Loucy (cell line): Measurements from ENCODE around the gene TMEM131.

Experiments
- H2AFZ ChIP-seq: fragments of 200-600 bp; sonication (generic); 2 replicates; pipeline ENCODE4 v1.6.0; 2016; ENCODE audit warnings: antibody characterized with exemption, mild to moderate bottlenecking, low read length, moderate library complexity
- H3F3A ChIP-seq: fragments of 200-600 bp; 2 replicates; pipeline ENCODE4 v1.6.0; 2016; ENCODE audit warnings: antibody characterized with exemption, low read depth, mild to moderate bottlenecking
- H3K27me3 ChIP-seq: fragments of 200-600 bp; sonication (generic); 2 replicates; pipeline ENCODE4 v1.6.1; 2014; ENCODE audit warnings: low read length, mild to moderate bottlenecking; ENCODE audit not compliant: insufficient read depth, poor library complexity, severe bottlenecking
- H3K36me3 ChIP-seq: fragments of 200-600 bp; sonication (generic); 2 replicates; pipeline ENCODE4 v1.6.1; 2016; ENCODE audit warnings: low read length; ENCODE audit not compliant: insufficient read depth
- H3K4me1 ChIP-seq: fragments of 200-600 bp; sonication (generic); 2 replicates; pipeline ENCODE4 v1.5.1; 2014; ENCODE audit warnings: low read length, mild to moderate bottlenecking; ENCODE audit not compliant: insufficient read depth, poor library complexity, severe bottlenecking
- H3K4me2 ChIP-seq: fragments of 200-600 bp; sonication (generic); 2 replicates; pipeline ENCODE4 v1.6.0; 2014; ENCODE audit warnings: antibody characterized with exemption, low read length, low read depth, mild to moderate bottlenecking; ENCODE audit not compliant: poor library complexity, severe bottlenecking
- H3K4me3 ChIP-seq: fragments of 200-600 bp; sonication (generic); 2 replicates; pipeline ENCODE4 v1.5.1; 2014; ENCODE audit warnings: low read length, mild to moderate bottlenecking, mixed read lengths; ENCODE audit not compliant: poor library complexity, severe bottlenecking
- H3K79me2 ChIP-seq: fragments of 200-600 bp; sonication (generic); 2 replicates; pipeline ENCODE4 v1.6.1; 2014; ENCODE audit warnings: low read length; ENCODE audit not compliant: insufficient read depth
- H3K9ac ChIP-seq: fragments of 200-600 bp; sonication (generic); 2 replicates; pipeline ENCODE4 v1.6.0; 2014; ENCODE audit warnings: mild to moderate bottlenecking, low read depth, low read length, moderate library complexity; ENCODE audit not compliant: poor library complexity, severe bottlenecking
- H3K9me2 ChIP-seq: fragments of 200-600 bp; sonication (generic); replicated peaks from 2 replicates; pipeline ENCODE4 v1.6.1; 2016; ENCODE audit warnings: low read depth, low read length, mixed read lengths
- H3K9me3 ChIP-seq: fragments of 200-600 bp; sonication (generic); 2 replicates; pipeline ENCODE4 v1.6.1; 2014; ENCODE audit warnings: mild to moderate bottlenecking, antibody characterized with exemption, low read length, low read depth; ENCODE audit not compliant: insufficient read depth
- H4K20me1 ChIP-seq: fragments of 200-600 bp; sonication (generic); 2 replicates; pipeline ENCODE4 v1.6.0; 2014; ENCODE audit warnings: antibody characterized with exemption, low read length, mild to moderate bottlenecking; ENCODE audit not compliant: insufficient read depth, poor library complexity, severe bottlenecking
- CTCF ChIP-seq: fragments of 200-600 bp; sonication (generic); conservative IDR thresholded peaks from 2 replicates; pipeline ENCODE4 v1.5.1; 2014; ENCODE audit warnings: mild to moderate bottlenecking, antibody characterized with exemption, low read length
- EZH2phosphoT487 ChIP-seq: fragments of 200-600 bp; IDR thresholded peaks from 2 replicates; pipeline ENCODE4 v1.6.1; 2018; ENCODE audit warnings: antibody characterized with exemption, mild to moderate bottlenecking, moderate library complexity, borderline replicate concordance

TMEM131 gene

DNA sequence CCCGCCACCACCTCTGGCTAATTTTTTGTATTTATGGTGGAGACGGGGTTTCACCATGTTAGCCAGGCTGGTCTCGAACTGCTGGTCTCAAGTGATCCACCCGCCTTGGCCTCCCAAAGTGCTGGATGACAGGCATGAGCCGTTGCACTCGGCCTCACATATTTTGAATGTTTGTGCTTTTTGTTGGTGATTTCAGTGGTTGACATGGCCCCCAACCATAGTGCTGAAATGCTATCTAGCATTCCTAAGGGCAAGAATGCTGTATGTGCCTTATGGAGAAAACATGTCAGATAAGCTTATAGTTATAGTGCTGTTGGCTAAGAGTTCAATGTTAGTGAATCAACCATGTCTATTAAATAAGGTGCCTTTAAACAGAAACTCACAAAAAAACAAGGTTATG lies 273.5 kb downstream of the TMEM131 start:
- H3K4me1 ChIP-seq = peaks cover 47% of the 10 kb centered on the region
- no peak overlapping the region for H3K4me3 ChIP-seq
- H3K27me3 ChIP-seq = no peaks in the 10 kb centered on the region
- TF ChIP-seq CTCF = no peak
- no peak for TF ChIP-seq EZH2phosphoT487
- H3F3A ChIP-seq = peaks cover 9% of the 10 kb centered on the region; the same call in 1 of the 2 replicates
- H4K20me1 ChIP-seq = peaks cover 60% of the 10 kb centered on the region
- H3K4me2 ChIP-seq = peak overlapping the region; percentile 13
- no peaks in the 10 kb centered on the region for H3K9me2 ChIP-seq
- peak overlapping the region; percentile 20 for H3K9ac ChIP-seq
- H3K36me3 ChIP-seq = peaks cover 59% of the 10 kb centered on the region
- H2AFZ ChIP-seq = no peak overlapping the region
- H3K79me2 ChIP-seq = peaks cover 97% of the 10 kb centered on the region
- no peaks in the 10 kb centered on the region for H3K9me3 ChIP-seq

GRCh38 chr2:97720746-97721145 lies 275.0 kb downstream of the TMEM131 start:
- H3K27me3 ChIP-seq = no peaks in the 10 kb centered on the region
- H4K20me1 ChIP-seq = peaks cover 54% of the 10 kb centered on the region
- H3K36me3 ChIP-seq = peaks cover 44% of the 10 kb centered on the region
- peak overlapping the region; percentile 92 for H3K4me2 ChIP-seq
- H3K9me3 ChIP-seq = no peaks in the 10 kb centered on the region
- H3K79me2 ChIP-seq = peaks cover 97% of the 10 kb centered on the region
- peak overlapping the region; percentile 37 for H3K9ac ChIP-seq
- no peak overlapping the region for H3K4me3 ChIP-seq
- H3F3A ChIP-seq = peaks cover 9% of the 10 kb centered on the region; the same call in 1 of the 2 replicates
- H3K4me1 ChIP-seq = peaks cover 62% of the 10 kb centered on the region
- TF ChIP-seq CTCF = no peak
- TF ChIP-seq EZH2phosphoT487 = no peak
- H2AFZ ChIP-seq = no peak overlapping the region
- no peaks in the 10 kb centered on the region for H3K9me2 ChIP-seq

DNA sequence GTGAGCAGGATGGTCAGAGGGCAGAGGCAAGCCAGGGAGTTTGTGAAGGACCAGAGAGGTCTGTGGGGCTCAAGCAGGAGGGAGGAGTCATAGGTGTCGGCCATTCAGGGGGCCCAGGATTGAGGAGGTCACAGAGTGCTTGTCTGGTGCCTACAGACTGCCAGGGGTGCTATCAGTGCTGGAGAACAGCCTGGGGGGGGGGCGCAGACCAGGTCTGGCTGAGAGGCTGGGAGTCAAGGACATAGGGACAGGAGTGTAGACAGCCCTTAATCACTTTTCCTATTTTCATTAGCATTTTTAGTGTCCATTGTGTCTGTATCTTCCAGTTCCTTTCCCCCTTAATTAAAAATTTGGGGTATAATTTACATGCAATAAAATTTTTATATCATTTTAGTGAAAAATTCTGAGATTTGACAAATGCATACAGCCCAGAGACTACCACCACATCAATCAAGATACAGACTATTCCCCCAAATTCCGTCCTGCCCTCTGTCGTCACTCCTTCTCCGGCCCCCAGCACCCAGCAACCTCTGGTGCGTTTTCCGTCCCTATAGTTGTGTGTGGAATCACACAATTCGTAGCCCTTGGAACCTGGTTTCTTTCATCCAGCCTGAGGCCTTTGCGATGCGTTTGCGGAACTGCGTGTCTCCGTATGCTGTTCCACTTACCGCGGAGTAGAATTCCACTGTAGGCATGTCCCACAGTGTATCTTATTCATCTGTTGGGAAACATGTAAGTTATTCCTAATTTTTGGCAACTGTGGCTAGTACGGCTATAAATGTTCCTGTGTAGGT lies 276.2 kb downstream of the TMEM131 start:
- Histone ChIP-seq H3K4me1 (peaks cover 74% of the 10 kb centered on the region), H3K4me2 (peak overlapping the region; percentile 92), H4K20me1 (peaks cover 52% of the 10 kb centered on the region), H3K4me3 (peak overlapping the region; percentile 95), H2AFZ (no peak overlapping the region), H3K9me2 (no peaks in the 10 kb centered on the region), H3K36me3 (peaks cover 32% of the 10 kb centered on the region), H3K79me2 (peaks cover 97% of the 10 kb centered on the region), H3K27me3 (no peaks in the 10 kb centered on the region), H3K9ac (peak overlapping the region; percentile 99), H3F3A (peaks cover 9% of the 10 kb centered on the region; the same call in 1 of the 2 replicates), H3K9me3 (no peaks in the 10 kb centered on the region)
- TF ChIP-seq EZH2phosphoT487 (no peak), CTCF (no peak)
